ENCODE results near the gene SYNRG. TPM values are rescaled to one million over a fixed set of nuclear protein-coding genes. Genes with fewer than 3 reads are reported as not detected.

SYNRG gene
- polyA plus RNA-seq, 1 experiment: 24.9 TPM

- POLR2A ChIA-PET: interaction anchor here (0.6 to 1.3 kb wide), 6 partner anchors 9 to 121 kb away, joined by 3 to 5 read pairs (median 4); partner anchors contain the start of genes ACACA, SYNRG and TADA2A
- CTCF ChIA-PET: interaction anchor here (1.1 to 1.5 kb wide), 2 partner anchors 10 to 115 kb away, joined by 4 to 5 read pairs; no protein-coding TSS in a partner anchor
Observed at GRCh38 chr17:37488009-37488604, 121.1 kb downstream of the SYNRG start.

GRCh38 chr17:37485938-37486570, 123.2 kb downstream of the SYNRG start:
- DNase-seq (ENCODE audit: low read depth, low spot score): no peak
- CTCF ChIA-PET: interaction anchor here (0.5 kb wide), 1 partner anchor 42 kb away, joined by 3 read pairs; no protein-coding TSS in a partner anchor
- Histone ChIP-seq H3K27me3 (ENCODE audit: control insufficient read depth, insufficient read depth, low read length) (no peaks in the 10 kb centered on the region), H3K27ac (ENCODE audit: low read depth, low read length) (no peak overlapping the region), H3K9me3 (ENCODE audit: control insufficient read depth, insufficient read depth, low read length) (no peaks in the 10 kb centered on the region), H3K4me3 (ENCODE audit: low read depth, low read length) (no peak overlapping the region)
- no peak for TF ChIP-seq CTCF (IDR thresholded peaks at IDR 0.05; ENCODE audit: low read depth, low read length)
- POLR2A ChIA-PET: no interaction called here

More at GRCh38 chr17:37488009-37488604, 121.1 kb downstream of the SYNRG start:
- peak; percentile 93 for DNase-seq (ENCODE audit: low read depth, low spot score)
- H3K27ac ChIP-seq (ENCODE audit: low read depth, low read length): peak overlapping the region; percentile 99
- no peak for TF ChIP-seq CTCF (IDR thresholded peaks at IDR 0.05; ENCODE audit: low read depth, low read length)
- no peaks in the 10 kb centered on the region for H3K9me3 ChIP-seq (ENCODE audit: control insufficient read depth, insufficient read depth, low read length)
- H3K27me3 ChIP-seq (ENCODE audit: control insufficient read depth, insufficient read depth, low read length): no peaks in the 10 kb centered on the region
- H3K4me3 ChIP-seq (ENCODE audit: low read depth, low read length): peak overlapping the region; percentile 87; the same call in 1 of the 2 replicates

- DNase-seq (ENCODE audit: low read depth, low spot score): peak; percentile 92
- CTCF ChIA-PET: interaction anchor here (0.9 kb wide), 1 partner anchor 881 kb away, joined by 3 read pairs; no protein-coding TSS in a partner anchor
- H3K9me3 ChIP-seq (ENCODE audit: control insufficient read depth, insufficient read depth, low read length): no peaks in the 10 kb centered on the region
- H3K27ac ChIP-seq (ENCODE audit: low read depth, low read length): peak overlapping the region; percentile 95
- no peaks in the 10 kb centered on the region for H3K27me3 ChIP-seq (ENCODE audit: control insufficient read depth, insufficient read depth, low read length)
- no peak for TF ChIP-seq CTCF (IDR thresholded peaks at IDR 0.05; ENCODE audit: low read depth, low read length)
- POLR2A ChIA-PET: interaction anchor here (0.6 to 0.8 kb wide), 2 partner anchors 11 to 42 kb away, joined by 4 to 6 read pairs; no protein-coding TSS in a partner anchor
- H3K4me3 ChIP-seq (ENCODE audit: low read depth, low read length): no peak overlapping the region
Observed at GRCh38 chr17:37483311-37484039, 125.7 kb downstream of the SYNRG start.

- ChIA-PET POLR2A (no interaction called here), CTCF (interaction anchor here (0.7 kb wide), 1 partner anchor 108 kb away, joined by 4 read pairs; no protein-coding TSS in a partner anchor)
- Histone ChIP-seq H3K9me3 (ENCODE audit: control insufficient read depth, insufficient read depth, low read length) (no peaks in the 10 kb centered on the region), H3K27ac (ENCODE audit: low read depth, low read length) (no peak overlapping the region), H3K4me3 (ENCODE audit: low read depth, low read length) (no peak overlapping the region), H3K27me3 (ENCODE audit: control insufficient read depth, insufficient read depth, low read length) (no peaks in the 10 kb centered on the region)
- DNase-seq (ENCODE audit: low read depth, low spot score): no peak
- TF ChIP-seq CTCF (IDR thresholded peaks at IDR 0.05; ENCODE audit: low read depth, low read length): no peak
Observed at GRCh38 chr17:37481001-37481665, 128.1 kb downstream of the SYNRG start.
